Measurements from ENCODE around the gene CACNA2D4.

CACNA2D4 gene

DNA sequence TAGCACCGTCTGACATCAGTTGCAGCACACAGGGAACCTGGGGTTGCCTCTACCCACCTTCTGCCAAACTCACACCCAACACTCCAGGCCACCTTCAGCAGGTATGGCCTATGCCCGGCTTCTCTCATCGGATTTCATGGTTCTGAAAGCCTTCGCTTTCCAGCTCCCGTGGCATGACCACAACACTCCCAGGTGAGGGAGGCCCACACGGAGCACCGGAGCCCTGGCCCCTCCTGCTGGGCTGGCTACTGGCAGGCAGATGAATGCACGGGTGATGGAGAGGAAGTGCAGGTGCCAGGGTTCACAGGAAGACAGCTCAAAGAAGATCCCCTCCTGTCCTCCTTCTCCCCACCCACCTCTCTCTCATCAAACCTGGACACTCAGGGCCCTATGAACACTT lies 37.2 kb downstream of the CACNA2D4 start:
- H3K4me2 ChIP-seq (ENCODE audit: low read length): no peak overlapping the region
- H3K36me3 ChIP-seq (ENCODE audit: insufficient read depth, low read length): no peaks in the 10 kb centered on the region
- H3K4me3 ChIP-seq (ENCODE audit: low read length): no peak overlapping the region
- peaks cover 58% of the 10 kb centered on the region for H3K27me3 ChIP-seq (ENCODE audit: control insufficient read depth, insufficient read depth, low read length)
- H3K4me1 ChIP-seq (ENCODE audit: control insufficient read depth, insufficient read depth, low read length): no peaks in the 10 kb centered on the region
- H3K9me3 ChIP-seq (replicated peaks; ENCODE audit: low read length): no peaks in the 10 kb centered on the region
- H3K9ac ChIP-seq (ENCODE audit: low read depth, low read length): no peak overlapping the region

DNA sequence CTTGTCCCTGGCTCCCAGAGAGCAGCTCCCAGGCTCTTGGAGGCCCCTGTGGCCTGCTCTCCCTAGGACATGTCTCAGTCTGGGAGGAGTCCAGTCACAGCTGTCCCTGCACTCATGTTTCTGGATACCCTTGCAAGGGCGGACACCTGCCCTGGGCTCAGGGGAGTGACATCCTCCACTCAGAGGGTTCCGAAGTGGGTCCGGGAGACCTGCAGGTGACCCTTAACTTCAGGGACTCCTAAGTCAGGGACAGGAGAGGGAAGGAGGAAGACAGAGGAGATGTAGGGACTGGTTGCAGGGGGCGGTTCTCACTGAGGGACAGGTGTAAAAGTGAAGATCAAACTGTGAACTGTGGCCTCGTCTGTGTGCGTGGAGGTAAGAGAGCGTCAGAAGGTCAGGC lies 37.6 kb downstream of the CACNA2D4 start:
- H3K9ac ChIP-seq (ENCODE audit: low read depth, low read length): no peak overlapping the region
- H3K4me1 ChIP-seq (ENCODE audit: control insufficient read depth, insufficient read depth, low read length): no peaks in the 10 kb centered on the region
- H3K4me2 ChIP-seq (ENCODE audit: low read length): no peak overlapping the region
- H3K9me3 ChIP-seq (replicated peaks; ENCODE audit: low read length): no peaks in the 10 kb centered on the region
- H3K36me3 ChIP-seq (ENCODE audit: insufficient read depth, low read length): no peaks in the 10 kb centered on the region
- peaks cover 63% of the 10 kb centered on the region for H3K27me3 ChIP-seq (ENCODE audit: control insufficient read depth, insufficient read depth, low read length)
- H3K4me3 ChIP-seq (ENCODE audit: low read length): no peak overlapping the region

DNA sequence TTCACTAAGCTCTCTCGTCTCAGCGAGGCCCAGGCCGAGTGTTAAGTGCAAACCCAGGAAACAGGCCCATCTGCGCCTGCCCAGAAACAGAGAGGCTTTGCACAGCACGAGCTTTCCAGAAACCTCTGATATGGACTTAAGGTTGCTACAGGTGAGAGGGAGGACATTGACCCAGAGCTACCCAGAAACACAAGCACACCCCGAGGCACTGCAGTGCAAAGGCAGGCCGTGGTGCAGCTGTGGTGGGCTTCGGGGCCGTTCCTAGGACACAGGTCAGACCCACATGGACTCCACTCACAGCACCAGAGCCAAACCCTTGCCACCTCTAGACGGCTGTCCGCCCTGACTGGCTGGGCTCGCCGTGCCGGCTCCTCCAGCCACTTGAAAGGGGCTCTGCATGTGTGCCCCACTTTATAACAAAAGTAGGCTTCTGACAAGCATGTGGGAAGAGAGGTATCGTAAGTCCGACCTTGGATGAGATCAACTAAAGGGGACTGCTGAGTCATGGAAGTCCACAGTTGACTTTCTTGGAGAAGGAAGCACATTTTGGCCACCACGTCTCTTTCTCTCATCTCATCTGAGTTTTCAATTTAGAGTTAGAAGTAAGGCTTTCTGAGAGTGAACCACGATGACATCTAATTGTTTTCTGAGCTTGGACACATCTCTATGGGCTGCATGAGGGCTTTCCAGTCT lies 38.2 kb downstream of the CACNA2D4 start:
- Histone ChIP-seq H3K9ac (ENCODE audit: low read depth, low read length) (no peak overlapping the region), H3K9me3 (replicated peaks; ENCODE audit: low read length) (no peaks in the 10 kb centered on the region), H3K27me3 (ENCODE audit: control insufficient read depth, insufficient read depth, low read length) (peaks cover 66% of the 10 kb centered on the region), H3K4me2 (ENCODE audit: low read length) (no peak overlapping the region), H3K4me1 (ENCODE audit: control insufficient read depth, insufficient read depth, low read length) (no peaks in the 10 kb centered on the region), H3K36me3 (ENCODE audit: insufficient read depth, low read length) (no peaks in the 10 kb centered on the region), H3K4me3 (ENCODE audit: low read length) (no peak overlapping the region)

DNA sequence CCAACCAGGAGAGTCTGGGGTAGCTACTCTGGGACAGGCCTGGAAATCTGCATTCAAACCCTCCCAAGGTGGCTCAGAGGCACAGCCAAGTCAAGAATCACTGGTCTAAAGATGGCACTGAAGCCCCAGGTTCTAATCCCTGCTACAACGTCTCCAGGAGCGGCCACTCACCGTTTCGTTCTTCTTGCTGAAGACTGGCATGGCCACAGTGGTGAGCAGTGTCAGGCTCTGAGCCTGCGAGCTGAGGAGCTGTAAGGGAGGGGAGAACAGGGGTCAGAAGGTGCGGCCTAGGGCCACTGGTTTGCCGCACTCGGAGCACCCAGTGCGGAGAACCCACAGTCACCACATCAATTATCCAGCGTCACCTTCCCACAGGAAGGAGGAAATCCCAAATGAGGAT lies 38.8 kb downstream of the CACNA2D4 start:
- Histone ChIP-seq H3K4me1 (ENCODE audit: control insufficient read depth, insufficient read depth, low read length) (no peaks in the 10 kb centered on the region), H3K9me3 (replicated peaks; ENCODE audit: low read length) (no peaks in the 10 kb centered on the region), H3K36me3 (ENCODE audit: insufficient read depth, low read length) (no peaks in the 10 kb centered on the region), H3K4me2 (ENCODE audit: low read length) (no peak overlapping the region), H3K27me3 (ENCODE audit: control insufficient read depth, insufficient read depth, low read length) (peaks cover 66% of the 10 kb centered on the region), H3K4me3 (ENCODE audit: low read length) (no peak overlapping the region), H3K9ac (ENCODE audit: low read depth, low read length) (no peak overlapping the region)

DNA sequence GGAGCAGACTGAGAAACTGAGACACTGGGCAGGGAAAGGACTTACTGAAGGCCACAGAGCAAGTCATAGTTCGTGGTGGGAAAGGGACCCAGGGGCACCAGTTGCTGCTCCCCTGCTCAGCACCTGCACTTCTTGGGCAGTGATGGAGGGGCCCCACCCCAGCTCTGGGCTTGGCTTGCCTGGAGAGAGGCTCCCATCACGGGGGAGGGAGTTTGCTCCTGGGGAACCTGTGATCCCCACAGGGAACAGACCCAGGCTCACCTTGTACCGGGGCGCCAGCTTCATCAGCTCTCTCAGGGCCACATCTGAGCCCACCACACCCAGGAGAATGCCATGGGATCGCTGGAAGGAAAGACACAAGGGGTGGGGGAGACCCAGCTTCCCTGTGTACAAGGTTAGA lies 39.8 kb downstream of the CACNA2D4 start:
- Histone ChIP-seq H3K36me3 (ENCODE audit: insufficient read depth, low read length) (no peaks in the 10 kb centered on the region), H3K27me3 (ENCODE audit: control insufficient read depth, insufficient read depth, low read length) (peaks cover 75% of the 10 kb centered on the region), H3K4me1 (ENCODE audit: control insufficient read depth, insufficient read depth, low read length) (no peaks in the 10 kb centered on the region), H3K9ac (ENCODE audit: low read depth, low read length) (no peak overlapping the region), H3K4me2 (ENCODE audit: low read length) (no peak overlapping the region), H3K9me3 (replicated peaks; ENCODE audit: low read length) (no peaks in the 10 kb centered on the region), H3K4me3 (ENCODE audit: low read length) (no peak overlapping the region)

DNA sequence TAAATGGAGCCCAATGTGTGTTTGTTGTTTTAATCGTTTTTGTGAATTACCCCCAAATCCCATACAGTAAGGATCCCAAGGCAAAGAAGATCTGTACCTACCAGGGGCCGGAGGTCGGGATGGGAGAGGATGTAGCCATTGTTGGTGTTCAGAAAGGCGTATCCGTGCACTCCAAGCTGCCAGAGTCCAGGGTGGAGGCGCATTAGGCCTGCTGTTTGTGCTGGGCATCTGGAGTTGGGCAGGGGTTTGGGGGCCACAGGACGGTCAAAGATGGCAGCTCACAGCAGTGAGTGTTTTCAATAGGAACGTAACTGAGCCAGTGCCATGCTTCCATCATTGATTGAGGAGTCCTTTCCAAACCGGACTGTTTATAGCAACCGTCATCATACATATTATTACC lies 40.2 kb downstream of the CACNA2D4 start:
- Histone ChIP-seq H3K4me3 (ENCODE audit: low read length) (no peak overlapping the region), H3K27me3 (ENCODE audit: control insufficient read depth, insufficient read depth, low read length) (peaks cover 80% of the 10 kb centered on the region), H3K4me2 (ENCODE audit: low read length) (no peak overlapping the region), H3K4me1 (ENCODE audit: control insufficient read depth, insufficient read depth, low read length) (no peaks in the 10 kb centered on the region), H3K36me3 (ENCODE audit: insufficient read depth, low read length) (no peaks in the 10 kb centered on the region), H3K9ac (ENCODE audit: low read depth, low read length) (no peak overlapping the region), H3K9me3 (replicated peaks; ENCODE audit: low read length) (no peaks in the 10 kb centered on the region)

DNA sequence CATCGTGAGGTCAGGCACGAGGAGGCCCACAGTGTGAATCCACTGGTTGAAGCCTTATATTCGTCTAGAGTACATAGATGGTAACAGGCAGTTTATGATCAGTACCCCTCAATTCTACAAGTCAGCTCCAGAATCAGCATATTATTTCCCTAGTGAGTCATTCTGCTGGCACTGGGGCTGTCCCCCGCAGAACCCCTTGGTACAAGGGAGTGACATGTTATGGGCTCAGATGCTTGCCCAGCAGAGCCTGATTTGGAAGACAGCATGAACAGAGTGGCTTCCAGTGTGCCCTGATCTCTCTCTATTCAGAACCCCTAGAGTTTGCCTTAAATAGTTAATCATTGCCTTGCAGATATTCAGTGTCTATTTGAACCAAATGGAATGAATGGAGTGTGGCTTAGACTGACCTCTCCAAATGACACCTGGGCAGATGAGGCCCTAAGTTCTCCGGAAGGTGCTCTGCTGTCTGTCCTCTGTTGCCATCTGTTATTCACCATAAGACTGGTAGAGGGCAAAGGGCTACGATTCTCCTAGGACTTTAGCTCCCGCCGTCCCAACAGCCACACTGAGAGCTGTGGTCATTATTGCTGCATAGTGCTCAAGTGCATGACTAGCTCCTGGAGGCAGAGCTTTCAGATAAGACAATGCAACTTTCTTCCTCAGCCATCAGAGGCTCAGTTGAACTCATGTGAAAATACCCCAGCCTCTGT lies 41.1 kb downstream of the CACNA2D4 start:
- H3K4me3 ChIP-seq (ENCODE audit: low read length): no peak overlapping the region
- no peaks in the 10 kb centered on the region for H3K4me1 ChIP-seq (ENCODE audit: control insufficient read depth, insufficient read depth, low read length)
- no peak overlapping the region for H3K9ac ChIP-seq (ENCODE audit: low read depth, low read length)
- H3K36me3 ChIP-seq (ENCODE audit: insufficient read depth, low read length): no peaks in the 10 kb centered on the region
- H3K4me2 ChIP-seq (ENCODE audit: low read length): no peak overlapping the region
- H3K27me3 ChIP-seq (ENCODE audit: control insufficient read depth, insufficient read depth, low read length): peaks cover 85% of the 10 kb centered on the region
- no peaks in the 10 kb centered on the region for H3K9me3 ChIP-seq (replicated peaks; ENCODE audit: low read length)

DNA sequence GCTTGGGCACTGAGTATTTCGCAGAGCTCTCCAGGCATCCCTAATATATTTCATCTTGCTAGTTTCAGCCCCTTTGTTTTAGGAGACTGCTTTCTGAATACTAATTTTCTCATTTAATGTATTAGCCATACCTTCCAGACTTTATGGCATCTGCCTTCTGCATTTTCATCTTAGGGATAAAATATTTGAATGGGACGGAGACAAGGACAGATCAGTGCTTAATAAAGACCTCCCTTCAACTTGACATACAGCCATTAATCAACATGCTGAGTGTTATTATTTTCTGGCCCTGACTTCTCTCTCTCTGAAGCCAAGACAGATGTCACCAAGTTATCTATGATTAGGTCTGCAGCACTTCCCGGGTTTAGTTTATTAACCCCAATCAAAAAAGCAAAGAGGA lies 42.4 kb downstream of the CACNA2D4 start:
- no peaks in the 10 kb centered on the region for H3K4me1 ChIP-seq (ENCODE audit: control insufficient read depth, insufficient read depth, low read length)
- no peak overlapping the region for H3K9ac ChIP-seq (ENCODE audit: low read depth, low read length)

DNA sequence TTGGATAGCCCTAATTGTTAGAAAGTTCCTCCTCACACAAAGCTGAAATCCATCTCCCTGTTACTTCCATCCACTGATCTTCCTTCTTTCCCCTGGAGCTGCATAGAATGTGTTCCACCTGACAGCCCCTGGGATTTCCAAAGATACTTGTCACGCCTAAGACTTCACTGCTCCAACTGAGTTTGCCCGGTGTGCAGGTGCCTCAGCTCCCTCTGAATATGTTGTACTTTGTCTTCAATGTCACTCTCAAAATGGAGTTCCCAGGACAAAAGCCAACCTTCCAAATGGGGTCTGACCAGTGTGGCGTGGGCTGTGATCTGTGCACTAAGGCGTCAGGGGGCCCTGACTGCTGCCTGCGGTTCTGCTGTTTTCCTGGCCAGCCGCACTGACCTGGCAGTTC lies 42.8 kb downstream of the CACNA2D4 start:
- Histone ChIP-seq H3K27me3 (ENCODE audit: control insufficient read depth, insufficient read depth, low read length) (peaks cover 80% of the 10 kb centered on the region), H3K4me1 (ENCODE audit: control insufficient read depth, insufficient read depth, low read length) (no peaks in the 10 kb centered on the region), H3K36me3 (ENCODE audit: insufficient read depth, low read length) (no peaks in the 10 kb centered on the region), H3K4me3 (ENCODE audit: low read length) (no peak overlapping the region), H3K4me2 (ENCODE audit: low read length) (no peak overlapping the region), H3K9ac (ENCODE audit: low read depth, low read length) (no peak overlapping the region), H3K9me3 (replicated peaks; ENCODE audit: low read length) (no peaks in the 10 kb centered on the region)

More for the DNA sequence above, 42.4 kb downstream of the CACNA2D4 start:
- Histone ChIP-seq H3K4me3 (ENCODE audit: low read length) (no peak overlapping the region), H3K4me2 (ENCODE audit: low read length) (no peak overlapping the region), H3K9me3 (replicated peaks; ENCODE audit: low read length) (no peaks in the 10 kb centered on the region), H3K36me3 (ENCODE audit: insufficient read depth, low read length) (no peaks in the 10 kb centered on the region), H3K27me3 (ENCODE audit: control insufficient read depth, insufficient read depth, low read length) (peaks cover 84% of the 10 kb centered on the region)

DNA sequence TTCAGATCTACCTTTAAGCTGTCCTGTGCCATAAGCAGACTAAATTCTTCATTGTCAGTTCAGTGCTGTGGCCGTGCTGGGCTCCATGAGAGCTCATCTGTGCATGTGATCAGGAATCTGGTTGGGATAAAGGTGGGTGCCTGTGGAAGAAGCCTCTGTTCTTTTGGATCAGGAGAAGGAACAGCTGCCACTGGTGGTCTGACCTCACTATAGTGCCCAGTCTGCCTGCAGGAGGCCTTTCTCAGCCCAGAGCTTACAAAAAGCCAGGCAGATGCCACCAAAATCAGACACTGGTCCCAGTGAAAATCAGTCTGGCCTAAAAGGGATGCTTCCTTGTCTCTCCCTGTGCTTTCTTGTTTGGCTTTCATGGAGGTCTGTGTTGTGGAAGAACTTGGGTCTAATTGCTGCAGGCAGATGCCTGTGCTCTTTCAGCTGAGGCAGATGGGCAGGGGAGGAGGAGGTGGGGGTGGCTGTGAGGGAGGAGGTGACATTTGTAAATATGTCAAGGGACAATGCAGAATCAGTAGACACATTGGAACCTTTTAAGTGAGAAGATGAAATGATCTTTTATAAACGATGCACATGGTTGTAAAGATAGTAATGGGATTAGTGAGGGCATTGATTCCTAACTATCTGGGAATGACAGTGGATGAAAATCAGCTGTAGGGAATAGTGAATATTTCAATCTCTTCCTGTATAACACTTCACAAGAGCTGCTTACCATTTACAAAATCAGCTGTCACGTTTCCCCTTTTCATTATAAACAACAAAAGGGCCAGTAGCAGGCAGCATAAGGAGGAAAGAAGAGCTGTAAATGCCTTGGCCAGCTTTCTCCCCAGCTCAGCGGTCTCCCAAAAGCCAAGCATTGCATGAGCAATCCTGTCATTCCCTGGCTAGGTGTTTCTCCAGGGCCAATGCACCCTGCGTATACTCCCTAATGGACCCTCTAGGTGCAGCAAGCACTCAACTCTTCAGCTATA lies 44.6 kb downstream of the CACNA2D4 start:
- Histone ChIP-seq H3K36me3 (ENCODE audit: insufficient read depth, low read length) (no peaks in the 10 kb centered on the region), H3K4me2 (ENCODE audit: low read length) (no peak overlapping the region), H3K9me3 (replicated peaks; ENCODE audit: low read length) (no peaks in the 10 kb centered on the region), H3K4me1 (ENCODE audit: control insufficient read depth, insufficient read depth, low read length) (no peaks in the 10 kb centered on the region), H3K27me3 (ENCODE audit: control insufficient read depth, insufficient read depth, low read length) (peaks cover 70% of the 10 kb centered on the region), H3K9ac (ENCODE audit: low read depth, low read length) (no peak overlapping the region), H3K4me3 (ENCODE audit: low read length) (no peak overlapping the region)

DNA sequence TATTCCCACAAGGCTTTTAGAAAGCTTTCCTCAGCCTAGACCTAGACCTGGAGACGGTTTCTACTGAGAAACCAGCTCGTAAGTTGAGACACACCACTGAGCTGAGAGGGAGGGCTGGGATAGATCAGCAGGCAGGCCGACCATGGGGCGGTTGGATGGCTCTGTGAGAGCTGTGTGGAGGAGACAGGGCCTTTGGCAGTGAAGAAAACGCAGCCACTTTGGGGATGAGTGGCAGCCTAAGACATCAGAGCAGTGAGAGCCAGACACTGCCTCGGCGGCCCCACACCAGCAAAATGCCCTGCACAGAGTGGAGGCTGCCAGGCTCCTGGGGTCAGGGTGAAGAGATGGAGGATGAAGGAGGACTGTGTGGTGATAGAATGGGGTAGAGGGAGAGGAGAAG lies 46.0 kb downstream of the CACNA2D4 start:
- Histone ChIP-seq H3K9me3 (replicated peaks; ENCODE audit: low read length) (no peaks in the 10 kb centered on the region), H3K27me3 (ENCODE audit: control insufficient read depth, insufficient read depth, low read length) (peaks cover 71% of the 10 kb centered on the region), H3K4me3 (ENCODE audit: low read length) (no peak overlapping the region)

More for the DNA sequence above, 46.0 kb downstream of the CACNA2D4 start:
- Histone ChIP-seq H3K36me3 (ENCODE audit: insufficient read depth, low read length) (no peaks in the 10 kb centered on the region), H3K4me2 (ENCODE audit: low read length) (no peak overlapping the region), H3K9ac (ENCODE audit: low read depth, low read length) (no peak overlapping the region), H3K4me1 (ENCODE audit: control insufficient read depth, insufficient read depth, low read length) (no peaks in the 10 kb centered on the region)

Measured in skeletal muscle satellite cell (primary cell).